DOHH2 (cell line): ENCODE measurements around the gene ANK2.

Experiments used
- CTCF ChIP-seq: fragments of 200-600 bp; sonication (generic); IDR thresholded peaks from one replicate; pipeline ENCODE4 v1.5.1; 2014; ENCODE audit warnings: antibody characterized with exemption, mild to moderate bottlenecking, low read depth, low read length; ENCODE audit not compliant: poor library complexity, severe bottlenecking
- EZH2phosphoT487 ChIP-seq: fragments of 200-600 bp; sonication (generic); IDR thresholded peaks from 2 replicates; pipeline ENCODE4 v1.6.1; 2017; ENCODE audit warnings: borderline replicate concordance, mild to moderate bottlenecking, antibody characterized with exemption, low read length, moderate library complexity, mixed read lengths

DNA sequence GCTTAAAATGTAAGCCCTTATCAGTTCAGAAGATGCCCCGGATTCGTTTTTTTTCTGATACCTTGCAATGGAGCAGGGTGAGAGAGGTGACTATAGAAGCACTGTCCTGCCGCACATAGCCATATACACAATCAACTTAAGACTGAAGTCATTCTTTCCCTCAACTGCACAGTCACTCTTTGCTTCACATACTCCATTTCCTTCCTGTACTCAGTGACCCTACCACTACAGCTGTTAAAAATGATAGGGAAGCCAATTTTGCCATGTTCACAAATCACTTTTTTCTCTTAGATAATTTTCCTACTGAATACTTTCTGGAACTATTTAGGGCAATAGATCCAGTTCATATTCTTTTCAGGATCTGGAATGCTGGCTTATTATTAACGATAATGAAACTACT is 300.0 kb downstream of the ANK2 start:
- TF ChIP-seq CTCF (no peak), EZH2phosphoT487 (no peak)
